GM18502 (cell line): ENCODE measurements around the gene FBXO15.

ENCODE experiments used
- ATAC-seq: cut with Tn5 transposase; IDR thresholded peaks from one replicate; pipeline ENCODE4 v1.9.1; 2021; ENCODE audit warnings: mild to moderate bottlenecking; ENCODE audit not compliant: unreplicated experiment, poor library complexity

FBXO15 gene

GRCh38 chr18:74068296-74068695 lies 79.3 kb downstream of the FBXO15 start:
- no peak for ATAC-seq

- ATAC-seq: no peak
These were observed 81.6 kb downstream of the FBXO15 start for GRCh38 chr18:74066018-74066417.

GRCh38 chr18:74065366-74065765 lies 82.3 kb downstream of the FBXO15 start:
- ATAC-seq: no peak

GRCh38 chr18:74064510-74064909 lies 83.1 kb downstream of the FBXO15 start:
- ATAC-seq: peak; percentile 63

- ATAC-seq: no peak
These were observed 84.1 kb downstream of the FBXO15 start for GRCh38 chr18:74063557-74063956.

GRCh38 chr18:74063023-74063422 lies 84.6 kb downstream of the FBXO15 start:
- ATAC-seq: peak; percentile 81

- no peak for ATAC-seq
These were observed 85.6 kb downstream of the FBXO15 start for GRCh38 chr18:74062037-74062436.

- no peak for ATAC-seq
These were observed 87.1 kb downstream of the FBXO15 start for GRCh38 chr18:74060579-74060978.

GRCh38 chr18:74050807-74051206 lies 96.8 kb downstream of the FBXO15 start:
- ATAC-seq: no peak

- peak; percentile 90 for ATAC-seq
These were observed 106.9 kb downstream of the FBXO15 start for GRCh38 chr18:74040459-74041332.

- ATAC-seq: no peak
These were observed 107.6 kb downstream of the FBXO15 start for GRCh38 chr18:74040008-74040407.

- ATAC-seq: no peak
These were observed 118.5 kb downstream of the FBXO15 start for GRCh38 chr18:74029161-74029560.
